H9 (cell line): ENCODE measurements around the gene KLF11. TPM values are rescaled to one million over a fixed set of nuclear protein-coding genes. Genes with fewer than 3 reads are reported as not detected.

Source experiments
- DNase-seq: peaks from one replicate; pipeline ENCODE4 v3.0.0-alpha.2; 2017
- H2AFZ ChIP-seq: one replicate; pipeline ENCODE4 v1.6.1; 2013; ENCODE audit warnings: mild to moderate bottlenecking, low read length, control low read depth, moderate library complexity
- H2AK5ac ChIP-seq: 2 replicates; pipeline ENCODE4 v1.6.1; 2013; ENCODE audit warnings: low read length, control low read depth, mixed read lengths; ENCODE audit not compliant: insufficient read length
- H2BK120ac ChIP-seq: one replicate; pipeline ENCODE4 v1.6.1; 2013; ENCODE audit warnings: low read depth, mild to moderate bottlenecking, low read length, control low read depth, inconsistent platforms; ENCODE audit not compliant: poor library complexity, severe bottlenecking
- H2BK12ac ChIP-seq: 2 replicates; pipeline ENCODE4 v1.6.1; 2013; ENCODE audit warnings: low read length, control low read depth, mixed read lengths, low read depth; ENCODE audit not compliant: insufficient read length
- H2BK15ac ChIP-seq: 2 replicates; pipeline ENCODE4 v1.6.1; 2013; ENCODE audit warnings: low read depth, low read length, control low read depth
- H2BK20ac ChIP-seq: one replicate; pipeline ENCODE4 v1.6.1; 2013; ENCODE audit warnings: low read depth, mild to moderate bottlenecking, low read length, control low read depth, inconsistent platforms; ENCODE audit not compliant: poor library complexity, severe bottlenecking
- H2BK5ac ChIP-seq: 2 replicates; pipeline ENCODE4 v1.6.1; 2013; ENCODE audit warnings: low read length, control low read depth, mixed read lengths; ENCODE audit not compliant: insufficient read length
- H3K14ac ChIP-seq: 2 replicates; pipeline ENCODE4 v1.6.1; 2013; ENCODE audit warnings: low read length, control low read depth; ENCODE audit not compliant: insufficient read depth
- H3K18ac ChIP-seq: 2 replicates; pipeline ENCODE4 v1.6.1; 2013; ENCODE audit warnings: low read depth, mild to moderate bottlenecking, mixed read lengths, low read length, control low read depth; ENCODE audit not compliant: insufficient read length
- H3K23ac ChIP-seq: 2 replicates; pipeline ENCODE4 v1.6.1; 2013; ENCODE audit warnings: low read length, control low read depth, mixed read lengths, low read depth; ENCODE audit not compliant: insufficient read length
- H3K23me2 ChIP-seq: 2 replicates; pipeline ENCODE4 v1.6.1; 2013; ENCODE audit warnings: low read depth, mild to moderate bottlenecking, mixed read lengths, low read length, control low read depth; ENCODE audit not compliant: insufficient read length, poor library complexity, severe bottlenecking
- H3K27ac ChIP-seq: 2 replicates; pipeline ENCODE4 v1.5.1; 2013; ENCODE audit warnings: low read length, control low read depth, mixed read lengths, low read depth; ENCODE audit not compliant: insufficient read length
- H3K27me3 ChIP-seq: 2 replicates; pipeline ENCODE4 v1.6.1; 2013; ENCODE audit warnings: low read length, control low read depth, inconsistent platforms; ENCODE audit not compliant: insufficient read depth
- H3K4ac ChIP-seq: 2 replicates; pipeline ENCODE4 v1.6.1; 2013; ENCODE audit warnings: low read depth, mild to moderate bottlenecking, control low read depth, inconsistent platforms, low read length, moderate library complexity
- H3K4me1 ChIP-seq: 2 replicates; pipeline ENCODE4 v1.6.1; 2013; ENCODE audit warnings: low read length, control low read depth, inconsistent platforms; ENCODE audit not compliant: insufficient read depth
- H3K4me2 ChIP-seq: 2 replicates; pipeline ENCODE4 v1.6.1; 2013; ENCODE audit warnings: low read length, control low read depth, mixed read lengths; ENCODE audit not compliant: insufficient read length, insufficient read depth
- H3K56ac ChIP-seq: 2 replicates; pipeline ENCODE4 v1.6.1; 2013; ENCODE audit warnings: low read depth, mild to moderate bottlenecking, mixed read lengths, low read length, control low read depth; ENCODE audit not compliant: insufficient read length
- H3K79me1 ChIP-seq: 2 replicates; pipeline ENCODE4 v1.6.1; 2013; ENCODE audit warnings: low read depth, mild to moderate bottlenecking, moderate library complexity, low read length, control low read depth, inconsistent platforms; ENCODE audit not compliant: insufficient read depth, poor library complexity, severe bottlenecking
- H3K79me2 ChIP-seq: 2 replicates; pipeline ENCODE4 v1.6.1; 2013; ENCODE audit warnings: low read length, control low read depth, inconsistent platforms; ENCODE audit not compliant: insufficient read depth
- H3K9ac ChIP-seq: 2 replicates; pipeline ENCODE4 v1.6.1; 2013; ENCODE audit warnings: low read length, control low read depth, mixed read lengths; ENCODE audit not compliant: insufficient read length; ENCODE audit errors: extremely low read depth
- H3K9me3 ChIP-seq: one replicate; pipeline ENCODE4 v1.6.1; 2013; ENCODE audit warnings: low read depth, low read length, inconsistent platforms; ENCODE audit not compliant: control insufficient read depth
- H3T11ph ChIP-seq: one replicate; pipeline ENCODE4 v1.6.1; 2013; ENCODE audit warnings: mild to moderate bottlenecking, low read length, control low read depth, inconsistent platforms
- H4K20me1 ChIP-seq: one replicate; pipeline ENCODE4 v1.6.1; 2013; ENCODE audit not compliant: control insufficient read depth, insufficient read length, insufficient read depth
- H4K5ac ChIP-seq: 2 replicates; pipeline ENCODE4 v1.6.1; 2013; ENCODE audit warnings: low read depth, mild to moderate bottlenecking, mixed read lengths, low read length, control low read depth; ENCODE audit not compliant: insufficient read length
- H4K8ac ChIP-seq: replicated peaks from 2 replicates; pipeline ENCODE4 v1.6.1; 2013; ENCODE audit warnings: low read length, control low read depth, mixed read lengths, low read depth; ENCODE audit not compliant: insufficient read length
- H4K91ac ChIP-seq: 2 replicates; pipeline ENCODE4 v1.6.1; 2013; ENCODE audit warnings: low read depth, mild to moderate bottlenecking, moderate library complexity, mixed read lengths, low read length, control low read depth; ENCODE audit not compliant: insufficient read length
- H3K27ac Mint-ChIP-seq, 3 experiments: 2 replicates in 2 of 3; 3 replicates in 1 of 3; pipeline ENCODE4 v1.8.0; 2020 to 2021; ENCODE audit warnings: mixed read lengths in 3 of 3, mild to moderate bottlenecking in 1 of 3, moderate library complexity in 1 of 3
- H3K27me3 Mint-ChIP-seq: 2 replicates; pipeline ENCODE4 v1.8.0; 2021; ENCODE audit warnings: low read depth, mild to moderate bottlenecking, moderate library complexity, mixed read lengths
- H3K36me3 Mint-ChIP-seq, 3 experiments: 2 replicates in 2 of 3; 3 replicates in 1 of 3; pipeline ENCODE4 v1.8.0; 2020 to 2021; ENCODE audit warnings: low read depth in 3 of 3, mixed read lengths in 3 of 3; ENCODE audit not compliant: insufficient read depth in 1 of 3
- H3K4me1 Mint-ChIP-seq, 2 experiments: 2 replicates each; pipeline ENCODE4 v1.8.0; 2020; ENCODE audit warnings: mixed read lengths in 2 of 2
- H3K4me3 Mint-ChIP-seq, 2 experiments: 2 replicates in 1 of 2; 3 replicates in 1 of 2; pipeline ENCODE4 v1.8.0; 2020 to 2021; ENCODE audit warnings: mild to moderate bottlenecking in 2 of 2, mixed read lengths in 2 of 2, moderate library complexity in 1 of 2
- H3K9me3 Mint-ChIP-seq, 2 experiments: 2 replicates in 1 of 2; 3 replicates in 1 of 2; pipeline ENCODE4 v1.8.0; 2020; ENCODE audit warnings: mild to moderate bottlenecking in 2 of 2, mixed read lengths in 2 of 2, moderate library complexity in 1 of 2
- WGBS: extraction: QIAGEN DNeasy Blood & Tissue Kit; methylation state at CpG from one replicate; pipeline ENCODE4 v1.1.7; 2013; ENCODE audit warnings: missing lambda C conversion rate, low lambda C conversion rate, mixed read lengths; ENCODE audit not compliant: insufficient read length; ENCODE audit errors: extremely low coverage; 5-methylcytosine and 5-hydroxymethylcytosine counted together
- total RNA-seq: library from RNA; stranded (reverse); gene quantifications from 2 replicates; pipeline ENCODE4 v1.2.1, GENCODE V29; 2021
- TF ChIP-seq, protein P1 (sequence below): fragments of 200-600 bp; sonication (generic); conservative IDR thresholded peaks from 3 replicates; pipeline ENCODE4 v1.8.0; 2021; ENCODE audit warnings: antibody characterized with exemption, mild to moderate bottlenecking

KLF11 gene
- total RNA-seq, 1 experiment from 2014 or later, result 15.5 TPM

DNA sequence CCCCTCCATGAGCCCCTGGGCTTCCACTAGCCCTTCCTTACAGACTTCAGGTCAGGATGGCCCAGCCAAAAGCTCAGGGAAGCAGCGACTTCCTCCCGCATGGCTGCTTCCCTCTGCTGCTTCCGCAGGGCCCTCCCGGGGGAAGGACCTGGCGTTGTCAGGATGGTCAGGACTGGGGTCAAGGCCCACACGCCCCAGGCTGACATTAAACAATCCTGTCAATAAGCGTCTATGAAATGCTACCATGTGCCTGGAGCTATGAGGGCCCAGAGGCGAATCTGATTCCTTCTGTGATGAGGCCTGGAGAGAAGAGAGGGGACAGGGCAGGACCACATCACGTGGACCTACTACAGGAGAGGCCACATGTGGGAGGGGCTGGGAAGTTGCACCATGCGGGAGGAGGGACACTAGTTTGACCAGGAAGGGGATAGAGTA, 19.6 kb downstream of the KLF11 start:
- H3K27ac Mint-ChIP-seq, result no peak overlapping the region
- no peak overlapping the region for H3K27ac ChIP-seq
- no peaks in the 10 kb centered on the region; the same call in 1 of the 2 replicates for H3K4me1 ChIP-seq
- H2BK20ac ChIP-seq, result no peak overlapping the region
- peaks cover 10 to 21% of the 10 kb centered on the region in 2 experiments for H3K4me1 Mint-ChIP-seq
- H3K9me3 ChIP-seq, result no peaks in the 10 kb centered on the region
- no peak overlapping the region for H3K23ac ChIP-seq
- H3K18ac ChIP-seq, result no peak overlapping the region
- H2BK120ac ChIP-seq, result no peak overlapping the region
- no peak overlapping the region for H4K8ac ChIP-seq
- WGBS, result no CpG with 5 or more reads among the region's 10 CpGs
- H3K14ac ChIP-seq, result no peak overlapping the region
- no peak overlapping the region for H3K56ac ChIP-seq
- no peaks in the 10 kb centered on the region for H3K79me2 ChIP-seq
- no peaks in the 10 kb centered on the region for H3K27me3 ChIP-seq
- no peak overlapping the region for H3K4me2 ChIP-seq
- no peak overlapping the region for H3K4ac ChIP-seq
- no peak overlapping the region for H2BK5ac ChIP-seq
- H4K5ac ChIP-seq, result no peak overlapping the region
- no peak for DNase-seq
- no peak overlapping the region for H2BK15ac ChIP-seq
- H3K79me1 ChIP-seq, result no peaks in the 10 kb centered on the region
- no peak overlapping the region for H2AK5ac ChIP-seq
- H3T11ph ChIP-seq, result no peak overlapping the region
- H3K23me2 ChIP-seq, result no peaks in the 10 kb centered on the region
- TF ChIP-seq, protein P1, sequence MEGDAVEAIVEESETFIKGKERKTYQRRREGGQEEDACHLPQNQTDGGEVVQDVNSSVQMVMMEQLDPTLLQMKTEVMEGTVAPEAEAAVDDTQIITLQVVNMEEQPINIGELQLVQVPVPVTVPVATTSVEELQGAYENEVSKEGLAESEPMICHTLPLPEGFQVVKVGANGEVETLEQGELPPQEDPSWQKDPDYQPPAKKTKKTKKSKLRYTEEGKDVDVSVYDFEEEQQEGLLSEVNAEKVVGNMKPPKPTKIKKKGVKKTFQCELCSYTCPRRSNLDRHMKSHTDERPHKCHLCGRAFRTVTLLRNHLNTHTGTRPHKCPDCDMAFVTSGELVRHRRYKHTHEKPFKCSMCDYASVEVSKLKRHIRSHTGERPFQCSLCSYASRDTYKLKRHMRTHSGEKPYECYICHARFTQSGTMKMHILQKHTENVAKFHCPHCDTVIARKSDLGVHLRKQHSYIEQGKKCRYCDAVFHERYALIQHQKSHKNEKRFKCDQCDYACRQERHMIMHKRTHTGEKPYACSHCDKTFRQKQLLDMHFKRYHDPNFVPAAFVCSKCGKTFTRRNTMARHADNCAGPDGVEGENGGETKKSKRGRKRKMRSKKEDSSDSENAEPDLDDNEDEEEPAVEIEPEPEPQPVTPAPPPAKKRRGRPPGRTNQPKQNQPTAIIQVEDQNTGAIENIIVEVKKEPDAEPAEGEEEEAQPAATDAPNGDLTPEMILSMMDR, result no peak
- no peak overlapping the region for H3K9ac ChIP-seq
- peaks cover 0 to 3% (median 0%) of the 10 kb centered on the region in 3 experiments; a peak in 2 of 7 replicates for H3K36me3 Mint-ChIP-seq
- H3K9me3 Mint-ChIP-seq, result peaks cover 3% of the 10 kb centered on the region in 2 experiments; a peak in 3 of 5 replicates
- no peak overlapping the region for H4K91ac ChIP-seq
- H2BK12ac ChIP-seq, result no peak overlapping the region
- H3K27me3 Mint-ChIP-seq, result 0 out of 2 replicates have a peak, but pooled peaks cover 1% of the 10 kb centered on the region
- H2AFZ ChIP-seq, result no peak overlapping the region
- H4K20me1 ChIP-seq, result no peaks in the 10 kb centered on the region
- H3K4me3 Mint-ChIP-seq, result no peak overlapping the region
